Stimulated activated CD8-positive, alpha-beta memory T cell treated with anti-CD3 and anti-CD28 coated beads, Interleukin-7, amount 100 ng/mL, for 4 hours (primary cell): ENCODE results near the gene SYTL1.

Experiments
- DNase-seq, 2 donors: peaks; one replicate each; pipeline ENCODE4 v3.0.0-alpha.2; 2020; ENCODE audit warnings: low read depth in 2 of 2

The SYTL1 gene

GRCh38 chr1:27318596-27318995 lies 23.2 kb upstream of the SYTL1 start:
- no peak for DNase-seq

- peak; percentile 92 to 98 for DNase-seq
Observed at GRCh38 chr1:27321813-27322568, 19.8 kb upstream of the SYTL1 start, which contains the start of gene TMEM222. TSS of gene TMEM222 (plus strand) at chr1:27322163. CDS start at chr1:27322198, 35 bp downstream.

GRCh38 chr1:27322569-27323240 lies 19.1 kb upstream of the SYTL1 start:
- no peak for DNase-seq

GRCh38 chr1:27325286-27325685 lies 16.5 kb upstream of the SYTL1 start:
- no peak for DNase-seq

- DNase-seq: no peak
Observed at GRCh38 chr1:27327964-27328363, 13.9 kb upstream of the SYTL1 start.

- DNase-seq: no peak
Observed at GRCh38 chr1:27330786-27331185, 11.0 kb upstream of the SYTL1 start.

GRCh38 chr1:27331426-27331825 lies 10.4 kb upstream of the SYTL1 start:
- DNase-seq: no peak

GRCh38 chr1:27331922-27332321 lies 9.9 kb upstream of the SYTL1 start:
- DNase-seq: no peak

- DNase-seq: peak in 1 of 2 donors; percentile 39
Observed at GRCh38 chr1:27332536-27333281, 9.1 kb upstream of the SYTL1 start.

GRCh38 chr1:27333717-27334279 lies 8.0 kb upstream of the SYTL1 start:
- no peak for DNase-seq

GRCh38 chr1:27335506-27336422 lies 6.1 kb upstream of the SYTL1 start:
- DNase-seq: no peak

GRCh38 chr1:27336756-27337155 lies 5.1 kb upstream of the SYTL1 start:
- no peak for DNase-seq

GRCh38 chr1:27338751-27339150 lies 3.1 kb upstream of the SYTL1 start:
- no peak for DNase-seq

GRCh38 chr1:27339213-27339612 lies 2.6 kb upstream of the SYTL1 start:
- no peak for DNase-seq

- peak in 1 of 2 donors; percentile 16 for DNase-seq
Observed at GRCh38 chr1:27342391-27342777, 562 bp downstream of the SYTL1 start.

- DNase-seq: peak; percentile 80 to 81
Observed at GRCh38 chr1:27342778-27343638, 1.2 kb downstream of the SYTL1 start.

- no peak for DNase-seq
Observed at GRCh38 chr1:27343639-27344025, 1.8 kb downstream of the SYTL1 start.

GRCh38 chr1:27345272-27345671 lies 3.5 kb downstream of the SYTL1 start:
- no peak for DNase-seq

- no peak for DNase-seq
Observed at GRCh38 chr1:27346357-27346756, 4.5 kb downstream of the SYTL1 start.

GRCh38 chr1:27346991-27347624 lies 5.3 kb downstream of the SYTL1 start:
- DNase-seq: no peak
